ENCODE measurements around the gene POLR2E.

Gene POLR2E

GRCh38 chr19:1109032-1109551 is 13.9 kb upstream of the POLR2E start:
- TF ChIP-seq, protein P1, sequence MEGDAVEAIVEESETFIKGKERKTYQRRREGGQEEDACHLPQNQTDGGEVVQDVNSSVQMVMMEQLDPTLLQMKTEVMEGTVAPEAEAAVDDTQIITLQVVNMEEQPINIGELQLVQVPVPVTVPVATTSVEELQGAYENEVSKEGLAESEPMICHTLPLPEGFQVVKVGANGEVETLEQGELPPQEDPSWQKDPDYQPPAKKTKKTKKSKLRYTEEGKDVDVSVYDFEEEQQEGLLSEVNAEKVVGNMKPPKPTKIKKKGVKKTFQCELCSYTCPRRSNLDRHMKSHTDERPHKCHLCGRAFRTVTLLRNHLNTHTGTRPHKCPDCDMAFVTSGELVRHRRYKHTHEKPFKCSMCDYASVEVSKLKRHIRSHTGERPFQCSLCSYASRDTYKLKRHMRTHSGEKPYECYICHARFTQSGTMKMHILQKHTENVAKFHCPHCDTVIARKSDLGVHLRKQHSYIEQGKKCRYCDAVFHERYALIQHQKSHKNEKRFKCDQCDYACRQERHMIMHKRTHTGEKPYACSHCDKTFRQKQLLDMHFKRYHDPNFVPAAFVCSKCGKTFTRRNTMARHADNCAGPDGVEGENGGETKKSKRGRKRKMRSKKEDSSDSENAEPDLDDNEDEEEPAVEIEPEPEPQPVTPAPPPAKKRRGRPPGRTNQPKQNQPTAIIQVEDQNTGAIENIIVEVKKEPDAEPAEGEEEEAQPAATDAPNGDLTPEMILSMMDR (conservative IDR thresholded peaks at IDR 0.05; ENCODE audit: low read length), result no peak
- no peak for TF ChIP-seq EZH2phosphoT487 (IDR thresholded peaks at IDR 0.05; ENCODE audit: borderline replicate concordance)
- Histone ChIP-seq H3K9me2 (replicated peaks; ENCODE audit: low read depth, low read length) (no peaks in the 10 kb centered on the region), H3K9me3 (ENCODE audit: insufficient read depth, low read depth, low read length) (no peaks in the 10 kb centered on the region), H2AFZ (ENCODE audit: low read length) (no peak overlapping the region), H3K27me3 (ENCODE audit: insufficient read depth, low read length, poor library complexity, severe bottlenecking) (no peaks in the 10 kb centered on the region), H3F3A (ENCODE audit: low read depth) (no peaks in the 10 kb centered on the region), H3K4me3 (ENCODE audit: low read length, poor library complexity, severe bottlenecking) (no peak overlapping the region), H3K79me2 (ENCODE audit: insufficient read depth, low read length) (peaks cover 21% of the 10 kb centered on the region), H4K20me1 (ENCODE audit: insufficient read depth, low read length, poor library complexity, severe bottlenecking) (peaks cover 21% of the 10 kb centered on the region), H3K4me1 (ENCODE audit: insufficient read depth, low read length, poor library complexity, severe bottlenecking) (peaks cover 11% of the 10 kb centered on the region), H3K36me3 (ENCODE audit: insufficient read depth, low read length) (peaks cover 16% of the 10 kb centered on the region; the same call in 1 of the 2 replicates), H3K4me2 (ENCODE audit: low read depth, low read length, poor library complexity, severe bottlenecking) (no peak overlapping the region), H3K9ac (ENCODE audit: low read depth, low read length, poor library complexity, severe bottlenecking) (no peak overlapping the region)

GRCh38 chr19:1108291-1109031 is 13.3 kb upstream of the POLR2E start:
- Histone ChIP-seq H3K9ac (ENCODE audit: low read depth, low read length, poor library complexity, severe bottlenecking) (no peak overlapping the region), H3K36me3 (ENCODE audit: insufficient read depth, low read length) (peaks cover 10% of the 10 kb centered on the region; the same call in 1 of the 2 replicates), H3K9me2 (replicated peaks; ENCODE audit: low read depth, low read length) (no peaks in the 10 kb centered on the region), H3K4me3 (ENCODE audit: low read length, poor library complexity, severe bottlenecking) (no peak overlapping the region), H3F3A (ENCODE audit: low read depth) (no peaks in the 10 kb centered on the region), H3K9me3 (ENCODE audit: insufficient read depth, low read depth, low read length) (no peaks in the 10 kb centered on the region), H3K4me1 (ENCODE audit: insufficient read depth, low read length, poor library complexity, severe bottlenecking) (peaks cover 11% of the 10 kb centered on the region), H3K4me2 (ENCODE audit: low read depth, low read length, poor library complexity, severe bottlenecking) (no peak overlapping the region), H4K20me1 (ENCODE audit: insufficient read depth, low read length, poor library complexity, severe bottlenecking) (peaks cover 21% of the 10 kb centered on the region), H3K27me3 (ENCODE audit: insufficient read depth, low read length, poor library complexity, severe bottlenecking) (no peaks in the 10 kb centered on the region), H2AFZ (ENCODE audit: low read length) (no peak overlapping the region), H3K79me2 (ENCODE audit: insufficient read depth, low read length) (peaks cover 21% of the 10 kb centered on the region)
- TF ChIP-seq, protein P1 (conservative IDR thresholded peaks at IDR 0.05; ENCODE audit: low read length), result no peak
- TF ChIP-seq EZH2phosphoT487 (IDR thresholded peaks at IDR 0.05; ENCODE audit: borderline replicate concordance), result no peak

- peaks cover 21% of the 10 kb centered on the region for H4K20me1 ChIP-seq (ENCODE audit: insufficient read depth, low read length, poor library complexity, severe bottlenecking)
- H3K9me2 ChIP-seq (replicated peaks; ENCODE audit: low read depth, low read length), result no peaks in the 10 kb centered on the region
- H3K27me3 ChIP-seq (ENCODE audit: insufficient read depth, low read length, poor library complexity, severe bottlenecking), result no peaks in the 10 kb centered on the region
- no peak overlapping the region for H3K9ac ChIP-seq (ENCODE audit: low read depth, low read length, poor library complexity, severe bottlenecking)
- no peak overlapping the region for H3K4me2 ChIP-seq (ENCODE audit: low read depth, low read length, poor library complexity, severe bottlenecking)
- H3K4me3 ChIP-seq (ENCODE audit: low read length, poor library complexity, severe bottlenecking), result no peak overlapping the region
- no peak overlapping the region for H2AFZ ChIP-seq (ENCODE audit: low read length)
- H3K4me1 ChIP-seq (ENCODE audit: insufficient read depth, low read length, poor library complexity, severe bottlenecking), result peaks cover 11% of the 10 kb centered on the region
- peaks cover 10% of the 10 kb centered on the region; the same call in 1 of the 2 replicates for H3K36me3 ChIP-seq (ENCODE audit: insufficient read depth, low read length)
- H3K79me2 ChIP-seq (ENCODE audit: insufficient read depth, low read length), result peaks cover 21% of the 10 kb centered on the region
- TF ChIP-seq, protein P1 (conservative IDR thresholded peaks at IDR 0.05; ENCODE audit: low read length), result no peak
- TF ChIP-seq EZH2phosphoT487 (IDR thresholded peaks at IDR 0.05; ENCODE audit: borderline replicate concordance), result no peak
- H3K9me3 ChIP-seq (ENCODE audit: insufficient read depth, low read depth, low read length), result no peaks in the 10 kb centered on the region
- H3F3A ChIP-seq (ENCODE audit: low read depth), result no peaks in the 10 kb centered on the region
Observed at GRCh38 chr19:1107661-1108261, 12.6 kb upstream of the POLR2E start.

Measured in Loucy (cell line).